GM18870 (cell line): ENCODE measurements around the gene ATP8A1.

Source experiments
- ATAC-seq: cut with Tn5 transposase; IDR thresholded peaks from one replicate; pipeline ENCODE4 v1.9.1; 2021; ENCODE audit warnings: moderate library complexity; ENCODE audit not compliant: unreplicated experiment

Gene ATP8A1

GRCh38 chr4:42628740-42629139, 28.2 kb downstream of the ATP8A1 start:
- ATAC-seq = no peak

- peak; percentile 90 for ATAC-seq
These were observed 28.8 kb downstream of the ATP8A1 start for GRCh38 chr4:42627885-42628646.

GRCh38 chr4:42626629-42627146, 30.2 kb downstream of the ATP8A1 start:
- ATAC-seq = no peak

- ATAC-seq = no peak
These were observed 31.6 kb downstream of the ATP8A1 start for GRCh38 chr4:42625329-42625728.

- no peak for ATAC-seq
These were observed 32.4 kb downstream of the ATP8A1 start for GRCh38 chr4:42624551-42624950.

GRCh38 chr4:42618023-42618422, 38.9 kb downstream of the ATP8A1 start:
- no peak for ATAC-seq

GRCh38 chr4:42617030-42617429, 39.9 kb downstream of the ATP8A1 start:
- ATAC-seq = no peak

- no peak for ATAC-seq
These were observed 40.3 kb downstream of the ATP8A1 start for GRCh38 chr4:42616572-42616971.

GRCh38 chr4:42615131-42615763, 41.7 kb downstream of the ATP8A1 start:
- ATAC-seq = no peak

- no peak for ATAC-seq
These were observed 44.0 kb downstream of the ATP8A1 start for GRCh38 chr4:42612898-42613297.

- no peak for ATAC-seq
These were observed 46.0 kb downstream of the ATP8A1 start for GRCh38 chr4:42610941-42611340.

- ATAC-seq = no peak
These were observed 47.9 kb downstream of the ATP8A1 start for GRCh38 chr4:42609051-42609450.

- ATAC-seq = no peak
These were observed 48.4 kb downstream of the ATP8A1 start for GRCh38 chr4:42608551-42608950.

- ATAC-seq = no peak
These were observed 49.7 kb downstream of the ATP8A1 start for GRCh38 chr4:42607011-42607726.

- ATAC-seq = no peak
These were observed 51.6 kb downstream of the ATP8A1 start for GRCh38 chr4:42605264-42605663.

GRCh38 chr4:42603862-42604261, 53.0 kb downstream of the ATP8A1 start:
- no peak for ATAC-seq

GRCh38 chr4:42600578-42600977, 56.3 kb downstream of the ATP8A1 start:
- no peak for ATAC-seq

- ATAC-seq = peak; percentile 90
These were observed 60.0 kb downstream of the ATP8A1 start for GRCh38 chr4:42596918-42597317.

- ATAC-seq = no peak
These were observed 62.0 kb downstream of the ATP8A1 start for GRCh38 chr4:42594888-42595287.

GRCh38 chr4:42588909-42589308, 68.0 kb downstream of the ATP8A1 start:
- ATAC-seq = no peak

- ATAC-seq = no peak
These were observed 70.1 kb downstream of the ATP8A1 start for GRCh38 chr4:42586775-42587174.

- ATAC-seq = no peak
These were observed 77.0 kb downstream of the ATP8A1 start for GRCh38 chr4:42579903-42580302.
